ENCODE data around the gene MON2.
"Not testable (repeated sequence)": the region's sequence is repeated elsewhere in the genome, so short reads cannot be mapped to it uniquely, and the experiment has no call there.

Gene MON2

GRCh38 chr12:62543741-62544140, 77.1 kb downstream of the MON2 start:
- no peak for DNase-seq (ENCODE audit: low spot score)

DNA sequence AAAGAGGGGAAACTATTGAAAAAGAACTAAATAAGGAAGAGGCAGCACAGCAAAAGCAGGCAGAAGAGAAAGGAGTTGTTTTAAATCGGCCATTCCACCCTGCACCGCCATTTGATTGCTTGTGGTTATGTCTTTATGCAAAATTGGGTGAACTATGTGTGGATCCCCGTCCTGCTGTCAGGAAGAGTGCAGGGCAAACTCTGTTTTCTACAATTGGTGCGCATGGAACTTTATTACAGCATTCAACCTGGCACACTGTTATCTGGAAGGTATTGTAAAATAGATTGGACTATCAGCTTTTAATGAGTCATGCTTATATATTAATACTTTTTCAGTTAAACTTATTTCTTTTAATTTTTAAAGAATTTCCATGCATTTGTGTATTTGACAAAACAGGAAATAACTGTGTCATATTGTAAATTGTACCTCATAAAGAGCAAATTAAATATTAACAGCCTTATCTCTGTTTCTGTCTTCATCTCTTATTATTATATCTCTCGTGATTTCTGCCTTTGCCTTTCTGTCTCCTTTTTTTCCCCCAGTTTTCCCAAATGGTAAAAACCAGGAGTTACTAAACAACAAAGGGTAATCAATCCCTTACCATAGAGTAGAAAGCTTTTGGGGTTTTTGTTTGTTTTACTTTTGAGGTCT, 86.4 kb downstream of the MON2 start:
- DNase-seq (ENCODE audit: low spot score): no peak

- DNase-seq (ENCODE audit: low spot score): not testable (repeated sequence)
Observed at GRCh38 chr12:62559366-62559765, 92.7 kb downstream of the MON2 start.

GRCh38 chr12:62562846-62563245, 96.2 kb downstream of the MON2 start:
- no peak for DNase-seq (ENCODE audit: low spot score)

DNA sequence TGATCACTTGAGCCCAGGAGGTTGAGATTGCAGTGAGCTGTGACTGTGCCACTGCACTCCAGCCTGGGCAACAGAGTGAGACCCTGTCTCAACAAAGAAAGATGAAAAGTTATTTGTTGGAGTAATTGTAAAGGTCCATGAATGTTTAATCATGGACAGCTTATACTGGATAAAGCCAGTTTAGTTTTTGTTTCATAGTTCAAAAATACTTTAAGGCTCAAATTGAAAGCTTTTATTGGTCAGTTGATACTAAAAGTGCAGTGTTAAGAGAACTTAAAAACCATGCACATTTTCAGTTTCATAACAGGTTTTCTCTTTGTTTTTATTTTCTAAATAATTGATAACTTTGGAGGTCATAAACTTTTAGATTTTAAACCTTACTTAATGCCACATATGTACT, 108.4 kb downstream of the MON2 start:
- DNase-seq (ENCODE audit: low spot score): no peak

DNA sequence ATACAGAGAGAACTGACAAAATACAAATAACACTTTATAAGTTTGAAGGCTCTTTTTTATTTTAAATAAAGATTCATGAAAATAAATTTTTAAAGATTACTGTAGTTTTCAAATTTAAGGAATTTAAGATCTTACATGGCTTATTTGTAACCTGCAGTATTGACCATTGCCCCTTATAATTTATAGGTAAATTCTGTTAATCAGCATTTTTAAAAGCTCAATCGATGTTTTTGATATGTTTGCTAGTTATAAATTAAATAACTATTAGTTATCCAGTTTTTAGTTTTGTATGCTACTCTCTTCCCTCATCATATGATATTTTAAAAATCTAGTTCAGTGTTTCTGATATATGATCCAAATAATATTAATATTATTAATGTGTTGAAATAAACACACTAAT, 109.9 kb downstream of the MON2 start:
- no peak for DNase-seq (ENCODE audit: low spot score)

- no peak for DNase-seq (ENCODE audit: low spot score)
Observed at GRCh38 chr12:62578726-62579125, 112.1 kb downstream of the MON2 start.

- peak; percentile 42 for DNase-seq (ENCODE audit: low spot score)
Observed at GRCh38 chr12:62581288-62582064, 114.8 kb downstream of the MON2 start.

DNA sequence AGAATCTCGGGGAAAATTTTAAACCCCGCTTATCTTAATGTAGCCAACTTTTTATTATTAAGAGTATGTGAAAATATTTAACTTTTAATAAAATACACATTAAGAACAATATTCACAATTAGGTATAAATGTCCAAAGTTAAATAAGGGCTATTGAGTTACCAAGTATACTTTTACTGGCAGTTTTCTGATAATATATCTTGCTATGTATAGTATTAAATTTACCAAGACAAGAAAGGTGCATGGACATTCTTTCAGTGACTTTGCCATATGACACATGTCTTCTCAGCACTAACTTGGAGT, 115.4 kb downstream of the MON2 start:
- no peak for DNase-seq (ENCODE audit: low spot score)

DNA sequence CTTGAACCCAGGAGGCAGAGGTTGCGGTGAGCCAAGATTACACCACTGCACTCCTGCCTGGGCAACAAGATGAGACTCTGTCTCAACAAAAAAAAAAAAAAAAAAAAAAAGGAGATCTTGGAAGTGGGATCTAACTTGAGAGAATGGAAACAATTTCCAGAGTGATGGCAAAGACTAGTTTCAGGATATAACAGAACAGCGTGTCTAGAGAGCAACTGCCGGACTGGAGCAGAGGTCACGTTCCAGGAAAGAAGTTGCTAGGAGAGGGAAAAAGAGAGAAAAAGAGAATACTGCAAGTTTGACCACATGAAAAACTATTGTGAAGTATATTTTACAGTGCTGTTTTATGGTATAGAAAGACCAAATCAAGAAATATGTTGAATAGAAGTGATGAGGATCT, 118.0 kb downstream of the MON2 start:
- DNase-seq (ENCODE audit: low spot score): no peak

DNA sequence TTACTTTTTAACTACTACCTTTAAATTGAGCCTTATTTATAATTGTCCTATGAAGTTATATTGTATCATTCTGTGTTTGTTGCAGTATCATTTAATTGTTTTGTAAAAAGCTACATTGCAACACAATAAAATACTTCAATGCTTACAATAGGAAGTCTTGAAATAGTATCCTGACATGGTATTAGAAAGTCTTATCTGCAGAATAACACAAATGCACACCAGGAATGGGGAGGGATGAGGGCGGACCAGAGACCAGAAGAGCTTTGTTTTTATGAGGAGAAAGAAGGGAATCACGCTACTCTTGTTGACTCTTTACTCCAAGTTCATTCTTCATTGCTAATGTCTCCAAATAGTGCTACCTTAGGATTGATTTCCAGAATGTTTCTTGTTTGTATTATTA, 120.2 kb downstream of the MON2 start:
- DNase-seq (ENCODE audit: low spot score): no peak

DNA sequence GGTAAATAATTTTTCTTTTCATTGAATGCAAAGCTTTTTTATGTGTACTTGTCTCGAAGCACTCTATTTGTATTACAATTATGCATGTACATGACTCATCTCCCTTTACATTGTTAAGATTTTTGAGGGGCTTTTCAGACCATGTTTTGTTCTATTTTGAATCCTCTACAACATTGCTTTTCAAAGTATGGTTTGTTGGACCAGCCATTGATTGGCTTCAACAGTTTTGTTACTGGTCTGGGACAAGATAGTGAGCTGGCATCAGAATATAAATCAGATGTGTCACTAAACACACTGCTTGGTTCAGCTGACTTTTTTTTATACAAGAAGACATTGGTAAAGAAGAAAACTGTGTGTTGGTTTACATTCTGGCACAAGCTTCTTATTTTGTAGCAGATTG, 122.3 kb downstream of the MON2 start:
- DNase-seq (ENCODE audit: low spot score): no peak

DNA sequence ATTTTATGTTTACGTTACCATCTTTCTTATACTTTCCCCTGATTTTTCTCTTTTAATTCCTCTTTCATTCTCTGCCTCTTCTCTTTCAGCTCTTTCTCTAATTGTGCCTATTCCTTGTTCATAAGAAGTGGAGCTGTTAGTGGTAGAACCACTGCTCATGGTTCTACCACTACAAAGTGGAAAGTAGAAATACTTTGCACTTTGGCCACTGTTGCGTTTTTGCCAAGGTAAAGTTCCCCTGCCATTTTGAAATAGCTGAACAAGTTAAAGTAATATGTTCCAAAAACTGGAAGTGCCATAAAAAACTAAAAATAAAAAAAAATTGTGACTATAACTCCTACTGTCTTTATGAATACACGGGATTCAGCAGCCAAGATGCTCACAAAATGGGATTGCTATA, 130.6 kb downstream of the MON2 start:
- DNase-seq (ENCODE audit: low spot score): no peak

DNA sequence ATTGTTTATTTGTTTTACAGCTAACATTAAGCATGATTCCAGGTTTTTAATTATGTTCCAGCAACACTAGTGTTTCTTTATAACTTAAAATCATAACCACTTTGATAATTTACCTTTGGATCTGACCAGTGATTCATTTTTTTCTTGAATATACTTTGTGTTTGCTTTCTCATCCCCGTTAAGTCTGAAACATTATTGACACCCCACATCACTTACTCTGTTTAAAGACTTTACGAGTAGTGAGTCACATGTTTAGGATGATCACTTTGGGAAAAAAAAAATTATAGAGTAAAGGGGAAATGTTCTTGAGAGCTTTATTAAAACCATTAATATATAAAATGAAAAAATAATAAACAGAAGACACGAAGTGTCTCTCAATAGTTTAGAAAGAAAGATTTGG, 132.2 kb downstream of the MON2 start:
- no peak for DNase-seq (ENCODE audit: low spot score)

DNA sequence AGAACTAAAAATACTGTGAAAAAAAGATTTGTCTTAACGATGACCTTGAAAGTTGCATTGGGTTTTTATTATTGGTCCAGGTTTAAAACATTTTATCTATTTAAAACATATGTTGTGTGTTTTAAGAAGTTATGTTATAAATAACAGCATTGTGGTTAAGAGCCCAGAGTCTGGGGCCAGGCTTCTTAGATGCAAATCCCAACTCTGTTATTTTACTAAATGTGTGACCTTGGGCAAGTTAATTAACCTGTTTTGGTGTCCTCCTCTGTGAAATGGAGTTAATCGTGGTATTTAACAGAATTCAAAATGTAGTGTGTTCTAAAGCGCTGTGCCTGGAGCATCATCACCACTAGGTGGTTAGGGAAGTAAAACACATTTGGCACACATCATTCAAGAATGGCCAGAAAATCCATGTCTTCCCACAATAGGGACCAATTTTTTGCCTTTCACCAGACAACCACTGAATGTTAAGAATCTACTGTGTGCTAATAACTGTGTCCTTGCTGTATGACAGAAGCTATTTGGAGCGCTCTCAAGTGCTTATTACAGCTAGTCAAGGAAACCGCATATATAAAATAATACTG, 133.3 kb downstream of the MON2 start:
- no peak for DNase-seq (ENCODE audit: low spot score)

DNA sequence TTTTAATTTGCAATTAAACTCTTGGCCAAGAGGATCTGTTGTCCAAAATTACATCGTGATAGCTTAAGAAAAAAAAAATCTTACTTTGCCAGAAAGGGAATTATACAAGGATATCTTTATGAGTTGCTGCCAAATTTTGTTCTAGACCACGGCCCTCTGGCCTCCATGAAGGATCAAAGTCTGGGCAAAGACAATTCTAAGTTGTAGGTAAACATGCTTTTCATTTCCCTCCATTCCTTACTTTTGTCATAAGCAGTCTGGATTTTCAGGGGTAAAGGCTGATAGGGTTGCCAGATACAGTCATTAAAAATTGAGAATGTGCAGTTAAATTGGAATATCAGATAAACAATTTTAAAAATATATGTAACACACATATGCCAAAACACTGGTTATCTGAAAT, 135.1 kb downstream of the MON2 start:
- DNase-seq (ENCODE audit: low spot score): no peak

- DNase-seq (ENCODE audit: low spot score): peak; percentile 89
Observed at GRCh38 chr12:62602255-62603060, 135.8 kb downstream of the MON2 start.

DNA sequence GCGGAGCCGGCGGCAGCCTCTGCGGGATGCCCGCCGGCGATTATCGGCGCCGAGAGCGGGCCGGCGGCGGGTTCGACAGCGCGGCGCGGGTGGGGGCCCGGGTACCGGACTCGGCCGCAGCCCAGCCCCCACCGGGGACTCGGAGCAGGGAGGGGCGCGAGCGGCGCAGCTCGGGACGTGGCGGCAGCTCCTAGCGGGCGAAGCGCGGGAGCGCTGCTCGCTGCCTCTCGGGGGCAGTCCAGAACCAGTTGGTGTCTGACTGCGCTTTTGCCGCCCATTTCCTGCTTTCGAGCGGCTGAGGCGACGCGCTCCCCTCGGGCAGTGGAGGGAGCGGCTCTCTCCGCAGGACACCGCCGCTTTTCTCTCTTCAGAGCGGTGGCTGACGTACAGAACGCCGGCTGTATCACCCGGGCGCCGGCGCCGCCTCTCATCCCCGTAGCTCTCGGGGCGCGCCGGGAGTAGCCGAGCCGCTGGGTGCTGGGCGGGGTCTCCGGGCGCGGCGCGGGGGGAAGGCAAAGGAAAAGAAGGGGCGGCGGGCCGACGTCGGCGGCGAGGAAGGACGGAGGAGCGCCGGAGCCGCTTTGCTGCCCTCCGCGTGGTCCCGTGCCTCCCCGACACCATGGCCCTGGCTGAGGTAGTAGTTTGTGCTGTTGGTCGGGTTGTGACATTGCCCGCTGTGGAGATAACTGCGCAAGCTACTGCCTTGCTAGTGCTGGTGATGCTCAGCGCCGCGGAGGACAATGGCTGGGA, 136.6 kb downstream of the MON2 start:
- DNase-seq (ENCODE audit: low spot score): peak; percentile 87

- no peak for DNase-seq (ENCODE audit: low spot score)
Observed at GRCh38 chr12:62603811-62604098, 137.1 kb downstream of the MON2 start.

GRCh38 chr12:62604373-62604772, 137.7 kb downstream of the MON2 start:
- no peak for DNase-seq (ENCODE audit: low spot score)

- no peak for DNase-seq (ENCODE audit: low spot score)
Observed at GRCh38 chr12:62604871-62605270, 138.2 kb downstream of the MON2 start.

DNA sequence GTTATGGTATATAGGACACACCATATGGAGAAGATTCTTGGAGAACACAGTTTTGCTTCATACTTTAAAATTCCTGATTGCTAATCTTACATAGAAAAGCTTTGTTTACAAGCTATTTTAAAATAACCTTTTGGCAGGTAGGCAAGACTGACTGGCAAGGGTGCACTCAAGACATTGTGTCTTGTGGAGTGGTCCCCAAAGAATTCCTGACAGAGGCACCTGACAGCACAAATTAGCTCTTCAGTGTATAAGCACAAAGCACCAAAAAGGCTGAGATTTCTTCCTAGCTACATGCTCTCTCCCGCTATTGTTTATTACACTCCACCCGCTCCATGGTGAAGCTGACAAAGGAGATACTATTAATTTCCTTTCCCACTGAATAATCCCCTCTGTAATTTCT, 139.4 kb downstream of the MON2 start:
- DNase-seq (ENCODE audit: low spot score): no peak

Measured in D341Med (cell line).